Measurements from ENCODE around the gene WDR86. TPM values are rescaled to one million over a fixed set of nuclear protein-coding genes. Genes with fewer than 3 reads are reported as not detected.

WDR86 gene
- total RNA-seq, 6 experiments from 2014 or later: 0.31 to 0.74 (median 0.44) TPM; not detected in 1

GRCh38 chr7:151386301-151387160, 23.3 kb downstream of the WDR86 start:
- H3K4me3 ChIP-seq: no peak overlapping the region
- WGBS (ENCODE audit: insufficient coverage, low coverage, low lambda C conversion rate, missing lambda C conversion rate): 61% methylated on average over 13 of the region's 16 CpGs
- DNase-seq (peak in 2 of 3 donors; percentile 46 to 56), ATAC-seq (peak; percentile 33 to 79 (median 44))
- no peaks in the 10 kb centered on the region for H3K9me3 ChIP-seq
- H3K4me1 ChIP-seq: peaks cover 0 to 4% (median 0%) of the 10 kb centered on the region in 4 donors
- no peaks in the 10 kb centered on the region for H3K36me3 ChIP-seq
- TF ChIP-seq POLR2A (IDR thresholded peaks at IDR 0.05) (no peak), CTCF (IDR thresholded peaks at IDR 0.05) (no peak)
- intact Hi-C loops (cut with DNase I): no loop called here
- H3K27ac ChIP-seq: no peak overlapping the region
- H3K27me3 ChIP-seq: peaks cover 0 to 8% of the 10 kb centered on the region in 2 donors

- H3K27me3 ChIP-seq: peaks cover 0 to 11% of the 10 kb centered on the region in 2 donors
- ATAC-seq (no peak), DNase-seq (peak in 1 of 3 donors; percentile 48)
- TF ChIP-seq CTCF (IDR thresholded peaks at IDR 0.05) (no peak), POLR2A (IDR thresholded peaks at IDR 0.05) (no peak)
- no peak overlapping the region for H3K27ac ChIP-seq
- H3K4me3 ChIP-seq: no peak overlapping the region
- intact Hi-C loops (cut with DNase I): no loop called here
- H3K4me1 ChIP-seq: peaks cover 0 to 8% (median 0%) of the 10 kb centered on the region in 4 donors
- no peaks in the 10 kb centered on the region for H3K9me3 ChIP-seq
- WGBS (ENCODE audit: insufficient coverage, low coverage, low lambda C conversion rate, missing lambda C conversion rate): 66% methylated on average over 4 of the region's 26 CpGs
- H3K36me3 ChIP-seq: no peaks in the 10 kb centered on the region
Observed at GRCh38 chr7:151385626-151386300, 24.1 kb downstream of the WDR86 start.

GRCh38 chr7:151384776-151385625, 24.8 kb downstream of the WDR86 start:
- H3K4me1 ChIP-seq: peaks cover 0 to 8% (median 0%) of the 10 kb centered on the region in 4 donors
- peaks cover 0 to 11% of the 10 kb centered on the region in 2 donors for H3K27me3 ChIP-seq
- H3K36me3 ChIP-seq: no peaks in the 10 kb centered on the region
- H3K27ac ChIP-seq: no peak overlapping the region
- TF ChIP-seq POLR2A (IDR thresholded peaks at IDR 0.05): no peak
- no peak for TF ChIP-seq CTCF (IDR thresholded peaks at IDR 0.05)
- H3K9me3 ChIP-seq: no peaks in the 10 kb centered on the region
- DNase-seq (peak in 1 of 3 donors; percentile 55), ATAC-seq (no peak)
- no peak overlapping the region for H3K4me3 ChIP-seq
- WGBS (ENCODE audit: insufficient coverage, low coverage, low lambda C conversion rate, missing lambda C conversion rate): 75% methylated on average over 3 of the region's 26 CpGs
- intact Hi-C loops (cut with DNase I): no loop called here

GRCh38 chr7:151384352-151384697, 25.5 kb downstream of the WDR86 start:
- H3K4me3 ChIP-seq: no peak overlapping the region
- WGBS (ENCODE audit: insufficient coverage, low coverage, low lambda C conversion rate, missing lambda C conversion rate): 37% methylated on average over 3 of the region's 6 CpGs
- TF ChIP-seq CTCF (IDR thresholded peaks at IDR 0.05) (no peak), POLR2A (IDR thresholded peaks at IDR 0.05) (no peak)
- peaks cover 0 to 11% of the 10 kb centered on the region in 2 donors for H3K27me3 ChIP-seq
- peaks cover 0 to 8% (median 0%) of the 10 kb centered on the region in 4 donors for H3K4me1 ChIP-seq
- ATAC-seq (no peak), DNase-seq (no peak)
- H3K36me3 ChIP-seq: no peaks in the 10 kb centered on the region
- H3K9me3 ChIP-seq: no peaks in the 10 kb centered on the region
- intact Hi-C loops (cut with DNase I): no loop called here
- no peak overlapping the region for H3K27ac ChIP-seq
